Coronary artery (tissue), 2 donors: Measurements from ENCODE around the gene TMEM253.

Experiments used
- DNase-seq: peaks from one replicate; pipeline ENCODE4 v3.0.0-alpha.2; 2017; ENCODE audit warnings: low spot score
- H3K27ac ChIP-seq, 2 donors: fragments of 200-600 bp; sonication (generic); one replicate each; pipeline ENCODE4 v1.5.1; 2016 to 2019
- H3K4me3 ChIP-seq: fragments of 200-600 bp; sonication (generic); 2 replicates; pipeline ENCODE4 v1.5.1; 2016; ENCODE audit warnings: mild to moderate bottlenecking, moderate library complexity
- TF ChIP-seq, protein P1 (sequence below): fragments of 200-600 bp; sonication (generic); IDR thresholded peaks from one replicate; pipeline ENCODE4 v1.5.1; 2019; ENCODE audit warnings: antibody characterized with exemption

Gene TMEM253

DNA sequence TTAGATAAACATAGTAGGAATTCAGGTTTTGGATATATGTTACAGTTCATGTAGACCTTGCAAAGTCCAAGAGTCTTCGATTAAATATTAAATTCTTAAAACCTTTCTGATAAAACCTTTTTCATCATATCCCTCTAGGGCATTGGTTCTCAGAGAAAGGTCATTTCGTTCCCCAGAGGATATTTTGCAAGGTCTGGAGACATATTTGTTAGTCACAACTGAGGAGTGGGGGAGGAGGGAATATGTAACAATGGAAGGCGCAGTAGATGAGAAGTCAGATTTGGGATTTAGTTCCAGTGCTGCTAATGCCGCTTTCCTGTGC lies 5.3 kb downstream of the TMEM253 start:
- Histone ChIP-seq H3K27ac (peak overlapping the region; percentile 33 to 66), H3K4me3 (peak overlapping the region; percentile 8)
- TF ChIP-seq, protein P1, sequence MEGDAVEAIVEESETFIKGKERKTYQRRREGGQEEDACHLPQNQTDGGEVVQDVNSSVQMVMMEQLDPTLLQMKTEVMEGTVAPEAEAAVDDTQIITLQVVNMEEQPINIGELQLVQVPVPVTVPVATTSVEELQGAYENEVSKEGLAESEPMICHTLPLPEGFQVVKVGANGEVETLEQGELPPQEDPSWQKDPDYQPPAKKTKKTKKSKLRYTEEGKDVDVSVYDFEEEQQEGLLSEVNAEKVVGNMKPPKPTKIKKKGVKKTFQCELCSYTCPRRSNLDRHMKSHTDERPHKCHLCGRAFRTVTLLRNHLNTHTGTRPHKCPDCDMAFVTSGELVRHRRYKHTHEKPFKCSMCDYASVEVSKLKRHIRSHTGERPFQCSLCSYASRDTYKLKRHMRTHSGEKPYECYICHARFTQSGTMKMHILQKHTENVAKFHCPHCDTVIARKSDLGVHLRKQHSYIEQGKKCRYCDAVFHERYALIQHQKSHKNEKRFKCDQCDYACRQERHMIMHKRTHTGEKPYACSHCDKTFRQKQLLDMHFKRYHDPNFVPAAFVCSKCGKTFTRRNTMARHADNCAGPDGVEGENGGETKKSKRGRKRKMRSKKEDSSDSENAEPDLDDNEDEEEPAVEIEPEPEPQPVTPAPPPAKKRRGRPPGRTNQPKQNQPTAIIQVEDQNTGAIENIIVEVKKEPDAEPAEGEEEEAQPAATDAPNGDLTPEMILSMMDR = no peak
- no peak for DNase-seq

DNA sequence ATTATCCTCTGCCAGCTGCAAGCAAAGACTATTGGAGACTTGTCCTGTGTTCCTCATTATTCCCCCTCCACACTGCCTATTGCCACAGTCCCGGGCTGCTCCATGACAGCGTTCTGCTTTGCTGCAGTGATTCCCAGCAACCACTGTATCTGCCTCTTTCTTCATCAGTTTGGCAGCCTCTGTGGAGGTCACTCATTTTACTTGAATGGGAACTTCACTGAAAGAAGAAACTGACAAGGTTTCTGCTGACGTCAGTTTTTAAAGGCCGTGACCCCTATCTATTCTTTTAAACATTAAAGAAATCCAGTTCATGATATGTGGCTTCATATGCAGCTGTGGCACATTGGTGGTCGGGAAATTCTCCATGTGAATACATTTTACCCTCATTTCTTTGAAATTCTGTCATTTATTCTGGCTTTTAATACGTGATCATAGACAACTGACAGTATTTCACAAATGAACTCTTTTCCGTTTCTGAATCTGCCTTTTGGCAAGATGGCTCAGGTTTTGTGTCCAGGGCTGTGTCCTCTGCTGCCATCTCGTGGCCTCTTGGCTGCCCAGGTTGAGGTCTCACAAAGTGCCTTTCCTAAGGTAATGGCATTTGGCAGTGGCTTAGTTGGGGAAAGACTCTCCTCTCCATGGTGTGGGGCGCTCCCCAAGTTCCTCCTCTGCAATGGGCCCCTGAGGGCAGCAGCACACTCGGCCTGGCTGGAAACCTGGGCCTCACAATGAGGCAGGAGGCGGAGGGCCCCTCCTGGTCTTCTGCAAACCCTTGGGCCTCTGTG lies 5.8 kb downstream of the TMEM253 start:
- Histone ChIP-seq H3K27ac (peak overlapping the region; percentile 33 to 66), H3K4me3 (peak overlapping the region; percentile 8)
- peak; percentile 84 for DNase-seq
- TF ChIP-seq, protein P1 = peak; percentile 87

DNA sequence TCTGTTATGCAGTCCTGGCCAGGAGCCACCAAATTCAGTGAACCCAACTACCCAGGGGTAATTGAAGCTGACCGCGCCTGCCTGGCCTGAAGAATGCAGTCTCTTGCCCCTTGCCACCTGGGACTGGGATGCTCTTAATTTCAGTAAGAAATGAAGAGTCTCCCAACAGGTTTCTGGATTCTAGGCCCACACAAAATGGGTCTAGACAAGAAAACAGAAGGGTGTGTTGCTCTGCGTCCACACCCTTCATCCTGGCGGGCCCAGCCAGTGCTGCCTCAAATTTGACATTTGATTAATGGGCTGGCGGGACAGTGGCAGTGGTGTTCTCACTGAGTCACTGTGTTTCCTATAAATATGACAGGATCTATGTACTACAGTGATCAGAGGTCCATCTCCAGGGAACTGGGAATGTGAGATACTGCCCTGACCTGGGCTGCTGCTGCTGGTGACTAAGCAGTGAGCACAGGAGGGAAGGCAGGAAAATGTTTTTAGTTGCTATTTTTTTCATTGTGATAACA lies 6.5 kb downstream of the TMEM253 start:
- TF ChIP-seq, protein P1 = no peak
- no peak for DNase-seq
- H3K27ac ChIP-seq = peak overlapping the region; percentile 33 to 66
- H3K4me3 ChIP-seq = no peak overlapping the region

DNA sequence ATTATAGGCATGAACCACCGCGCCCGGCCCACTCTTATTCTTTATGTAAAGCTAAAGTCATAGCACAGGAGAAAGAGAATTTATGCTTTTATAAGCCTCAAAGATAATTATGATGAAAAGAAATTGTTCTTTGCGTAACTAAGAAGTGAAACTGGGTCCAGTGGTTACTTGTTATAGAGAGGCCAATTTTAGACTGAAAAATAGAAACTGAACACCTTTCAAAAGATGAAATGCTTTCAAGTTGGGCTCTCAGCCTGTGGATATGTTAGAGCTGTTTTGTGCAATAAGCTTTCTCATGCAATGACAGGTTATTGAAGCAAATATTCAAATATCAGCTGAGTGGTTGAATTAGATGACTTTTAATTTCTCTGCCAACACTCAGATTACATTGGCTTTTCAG lies 7.9 kb downstream of the TMEM253 start:
- no peak for DNase-seq
- TF ChIP-seq, protein P1 = no peak
- Histone ChIP-seq H3K27ac (no peak overlapping the region), H3K4me3 (no peak overlapping the region)

DNA sequence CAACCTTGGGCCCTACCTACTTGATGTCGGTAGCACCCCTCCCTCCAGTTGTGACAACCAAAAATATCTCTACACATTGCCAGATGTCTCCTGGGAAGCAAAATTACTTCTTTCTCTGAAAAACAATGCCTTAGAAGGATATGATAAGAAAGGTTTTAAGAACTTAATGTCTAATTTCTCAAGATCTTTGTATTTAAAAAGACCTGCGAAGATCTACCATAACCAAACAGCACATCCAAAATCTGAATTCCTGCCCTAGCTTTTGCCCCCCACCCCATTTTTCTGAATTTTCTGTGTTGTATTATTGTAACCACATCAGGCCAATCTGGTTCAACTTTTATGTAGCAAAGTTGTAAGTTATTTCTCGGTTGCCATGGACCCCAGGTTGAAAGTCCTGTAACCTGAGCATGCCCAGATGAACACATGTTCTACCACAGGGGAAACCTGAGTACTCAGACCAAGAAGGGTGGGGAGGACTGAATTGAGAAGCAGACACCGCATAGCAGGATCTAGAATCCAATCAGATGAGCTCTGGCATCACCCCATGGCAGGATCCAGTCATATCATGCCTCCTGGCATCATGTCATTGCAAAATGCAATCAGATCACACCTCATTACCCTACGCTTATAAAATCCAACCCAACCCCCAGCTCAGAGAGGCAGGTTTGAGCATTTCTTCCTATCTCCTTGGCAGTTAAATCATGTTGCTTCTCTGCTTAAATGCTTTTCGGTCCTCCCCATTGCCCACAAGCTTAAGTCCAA lies 8.7 kb downstream of the TMEM253 start:
- no peak for DNase-seq
- no peak overlapping the region for H3K4me3 ChIP-seq
- TF ChIP-seq, protein P1 = no peak
- H3K27ac ChIP-seq = no peak overlapping the region

DNA sequence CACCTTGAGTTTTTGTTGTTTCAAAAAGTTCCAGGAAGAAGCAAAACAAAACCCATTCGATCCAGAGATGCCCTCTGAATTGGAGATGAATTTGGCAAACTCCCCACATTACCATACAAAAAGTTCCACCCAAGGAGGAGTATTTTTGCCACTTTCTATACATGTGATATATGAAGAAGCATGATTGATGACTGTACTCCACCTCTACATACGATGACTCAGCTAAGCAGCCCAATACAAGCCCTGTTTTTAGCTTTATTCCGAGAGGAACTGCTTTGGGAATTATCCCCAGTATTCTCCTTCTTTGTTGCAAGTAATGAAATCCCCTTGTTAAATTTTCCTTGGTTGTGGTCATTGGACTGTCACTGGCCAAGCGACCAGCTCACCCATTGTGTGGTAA lies 11.4 kb downstream of the TMEM253 start:
- no peak for DNase-seq
- no peak overlapping the region for H3K4me3 ChIP-seq
- H3K27ac ChIP-seq = no peak overlapping the region
- TF ChIP-seq, protein P1 = no peak
